Endothelial cell of umbilical vein (primary cell): Measurements from ENCODE around the gene PLEKHB2. TPM values are rescaled to one million over a fixed set of nuclear protein-coding genes. Genes with fewer than 3 reads are reported as not detected.
"Not testable (repeated sequence)": the region's sequence is repeated elsewhere in the genome, so short reads cannot be mapped to it uniquely, and the experiment has no call there.

Source experiments
- BruUV-seq: library from RNA; stranded (reverse); fragments of 400-500 nt; replicated peaks from 2 replicates; lab custom pipeline; 2021; lab: Mats Ljungman, UMichigan
- CTCF ChIA-PET: fragments of 300-600, 350-600 bp; sonication (Branson Sonifier 250); formaldehyde crosslinking; loops from one replicate; lab custom pipeline; 2021; ENCODE audit warnings: antibody characterized with exemption, inconsistent platforms; lab: Charles Lee
- POLR2A ChIA-PET: fragments of 300-600, 350-600 bp; sonication (Branson Sonifier 250); formaldehyde crosslinking; loops from one replicate; lab custom pipeline; 2021; ENCODE audit warnings: antibody characterized with exemption, inconsistent platforms; lab: Charles Lee
- DNase-seq: peaks from one replicate; pipeline ENCODE4 v3.0.0-alpha.2; 2011; ENCODE audit warnings: low read depth, low spot score
- FAIRE-seq: peaks from 2 replicates; lab custom pipeline; 2011; peaks lifted over from hg19 to GRCh38; lab: Jason Lieb, UNC
- H2AFZ ChIP-seq: 2 replicates; pipeline ENCODE4 v1.6.0; 2012; ENCODE audit warnings: low read depth, low read length, control low read depth, inconsistent platforms
- H3K27ac ChIP-seq: 2 replicates; pipeline ENCODE4 v1.5.1; 2011; ENCODE audit warnings: low read depth, mild to moderate bottlenecking, control low read depth, low read length, moderate library complexity; ENCODE audit not compliant: insufficient read depth
- H3K27me3 ChIP-seq, 2 experiments: 2 replicates each; pipeline versions ENCODE4 v1.6.0 to v1.6.1; 2011; ENCODE audit warnings: low read length in 2 of 2, mixed read lengths in 1 of 2; ENCODE audit not compliant: control insufficient read depth in 2 of 2, insufficient read depth in 2 of 2
- H3K36me3 ChIP-seq, 2 experiments: 2 replicates in 1 of 2; 3 replicates in 1 of 2; pipeline ENCODE4 v1.5.1; 2011; ENCODE audit warnings: low read length in 2 of 2, mild to moderate bottlenecking in 1 of 2, moderate library complexity in 1 of 2; ENCODE audit not compliant: control insufficient read depth in 2 of 2, insufficient read depth in 2 of 2; ENCODE audit errors: extremely low read depth in 1 of 2
- H3K4me1 ChIP-seq: 3 replicates; pipeline ENCODE4 v1.5.1; 2011; ENCODE audit warnings: mild to moderate bottlenecking, low read length; ENCODE audit not compliant: control insufficient read depth, insufficient read depth; ENCODE audit errors: extremely low read depth
- H3K4me2 ChIP-seq: 2 replicates; pipeline ENCODE4 v1.6.1; 2011; ENCODE audit warnings: low read length, control low read depth, mixed read lengths; ENCODE audit not compliant: insufficient read depth
- H3K4me3 ChIP-seq, 3 experiments: fragments of 200-600 bp in 1 of 3; sonication (generic), shearing (Covaris generic) in 1 of 3; replicated peaks in 1 of 3; 2 replicates each; pipeline ENCODE4 v1.5.1; 2011 to 2016; ENCODE audit warnings: control low read depth in 3 of 3, low read length in 3 of 3, mild to moderate bottlenecking in 2 of 3, inconsistent platforms in 1 of 3, low read depth in 1 of 3, moderate library complexity in 1 of 3; ENCODE audit not compliant: insufficient read depth in 1 of 3
- H3K79me2 ChIP-seq: 2 replicates; pipeline ENCODE4 v1.6.0; 2012; ENCODE audit warnings: low read length, inconsistent platforms; ENCODE audit not compliant: control insufficient read depth, insufficient read depth
- H3K9ac ChIP-seq: replicated peaks from 2 replicates; pipeline ENCODE3; 2011; ENCODE audit warnings: low read length, control low read depth; ENCODE audit not compliant: insufficient read depth; ENCODE audit errors: extremely low read depth
- H3K9me1 ChIP-seq: replicated peaks from 3 replicates; pipeline ENCODE4 v1.6.0; 2011; ENCODE audit warnings: mild to moderate bottlenecking, low read length; ENCODE audit not compliant: control insufficient read depth, insufficient read depth; ENCODE audit errors: extremely low read depth
- H3K9me3 ChIP-seq: replicated peaks from 2 replicates; pipeline ENCODE4 v1.5.1; 2012; ENCODE audit warnings: low read length, inconsistent platforms; ENCODE audit not compliant: control insufficient read depth, insufficient read depth
- H4K20me1 ChIP-seq: replicated peaks from 2 replicates; pipeline ENCODE3; 2011; ENCODE audit warnings: mild to moderate bottlenecking, low read length; ENCODE audit not compliant: control insufficient read depth, insufficient read depth; ENCODE audit errors: extremely low read depth
- CTCF ChIP-seq, 2 donors: IDR thresholded peaks; 1 replicate in 1 of 2; 2 replicates in 1 of 2; pipeline ENCODE4 v1.5.1; 2011; ENCODE audit warnings: low read length in 2 of 2, mild to moderate bottlenecking in 2 of 2, moderate library complexity in 2 of 2, control low read depth in 1 of 2, inconsistent platforms in 1 of 2, low read depth in 1 of 2; ENCODE audit not compliant: insufficient read depth in 1 of 2; ENCODE audit errors: extremely low read depth in 1 of 2
- EZH2 ChIP-seq: IDR thresholded peaks from 2 replicates; pipeline ENCODE4 v1.6.1; 2012; ENCODE audit warnings: borderline replicate concordance, low read depth, mild to moderate bottlenecking, moderate library complexity, low read length, inconsistent platforms; ENCODE audit not compliant: severe bottlenecking
- FOS ChIP-seq: IDR thresholded peaks from 2 replicates; pipeline ENCODE4 v1.6.1; 2011; ENCODE audit warnings: mild to moderate bottlenecking, low read length, moderate library complexity, borderline replicate concordance; ENCODE audit not compliant: insufficient read depth
- GATA2 ChIP-seq: IDR thresholded peaks from 2 replicates; pipeline ENCODE4 v1.7.0; 2011; ENCODE audit warnings: low read depth, mild to moderate bottlenecking, moderate library complexity, mixed read lengths, low read length; ENCODE audit not compliant: insufficient read length, insufficient read depth
- JUN ChIP-seq: IDR thresholded peaks from 2 replicates; pipeline ENCODE4 v1.6.1; 2011; ENCODE audit warnings: borderline replicate concordance, low read depth; ENCODE audit not compliant: insufficient read length, insufficient read depth
- MAX ChIP-seq: IDR thresholded peaks from 2 replicates; pipeline ENCODE4 v1.6.1; 2011; ENCODE audit not compliant: insufficient read depth, insufficient read length
- MYC ChIP-seq: IDR thresholded peaks from one replicate; pipeline ENCODE4 v1.6.1; 2011; ENCODE audit warnings: mild to moderate bottlenecking, low read depth, low read length
- POLR2A ChIP-seq: IDR thresholded peaks from 2 replicates; pipeline ENCODE4 v1.6.1; 2012; ENCODE audit warnings: low read depth, mild to moderate bottlenecking, control low read depth, low read length
- POLR2AphosphoS5 ChIP-seq: IDR thresholded peaks from 2 replicates; pipeline ENCODE4 v1.6.1; 2012; ENCODE audit warnings: low read depth, mild to moderate bottlenecking, control low read depth, low read length, moderate library complexity; ENCODE audit not compliant: insufficient read depth
- dilution Hi-C: fragments of 300-500 bp; cut with MboI; formaldehyde crosslinking; loops from one replicate; pipeline ENCODE4 v1.15.0; 2019; ENCODE audit warnings: low sequenced_read_pairs; ENCODE audit not compliant: extremely low pct_ligation_motif_present
- intact Hi-C: fragments of 100-400 bp; cut with micrococcal nuclease; formaldehyde crosslinking; loops from one replicate; pipeline ENCODE4 v1.10.0; 2022
- polyA plus RNA-seq, 4 experiments: library from polyadenylated mRNA; depleted of rRNA in 3 of 4; stranded (reverse) in 3 of 4; unstranded in 1 of 4; fragments of >200 nt; gene quantifications; 2 replicates each; pipeline versions ENCODE4 v1.2.1 to v1.2.3, GENCODE V29; 2011 to 2012; ENCODE audit warnings: missing spikeins in 1 of 4
- total RNA-seq: library from RNA; stranded (reverse); gene quantifications from 2 replicates; pipeline ENCODE4 v1.2.3, GENCODE V29; 2021

Gene PLEKHB2
- total and polyA plus RNA-seq, 2 donors (not counting 3 experiments of a cell fraction or from before 2014, with no cell fraction given) = 56.5 to 56.8 TPM

- DNase-seq = no peak
- BruUV-seq = no TSS peak
- Histone ChIP-seq H3K4me3 (no peak overlapping the region), H4K20me1 (peaks cover 5% of the 10 kb centered on the region), H3K9me1 (no peaks in the 10 kb centered on the region), H3K27ac (no peak overlapping the region), H2AFZ (no peak overlapping the region), H3K27me3 (no peaks in the 10 kb centered on the region), H3K4me1 (no peaks in the 10 kb centered on the region), H3K36me3 (peaks cover 8 to 14% of the 10 kb centered on the region in 2 experiments), H3K4me2 (no peak overlapping the region), H3K9me3 (no peaks in the 10 kb centered on the region), H3K79me2 (peaks cover 78% of the 10 kb centered on the region), H3K9ac (no peak overlapping the region)
- ChIA-PET POLR2A (no interaction called here), CTCF (interaction anchor here (0.7 kb wide), 1 partner anchor 86 kb away, joined by 3 read pairs; no protein-coding TSS in a partner anchor)
- no peak for FAIRE-seq
- intact Hi-C loops = no loop called here
- dilution Hi-C loops = no loop called here
- TF ChIP-seq FOS (no peak), POLR2A (no peak), POLR2AphosphoS5 (no peak), MYC (no peak), GATA2 (no peak), JUN (no peak), MAX (no peak), CTCF (IDR thresholded peaks at IDR 0.05; ENCODE audit: extremely low read depth in 1 of 2, insufficient read depth in 1 of 2, low read depth in 1 of 2, low read length in 2 of 2) (no peak), EZH2 (no peak)
Observed at GRCh38 chr2:131067465-131068125, 37.5 kb upstream of the PLEKHB2 start.

- not testable (repeated sequence) for H3K9ac ChIP-seq
Observed at GRCh38 chr2:131068172-131068571, 37.0 kb upstream of the PLEKHB2 start.

More at GRCh38 chr2:131068172-131068571, 37.0 kb upstream of the PLEKHB2 start:
- H3K27ac ChIP-seq, dilution Hi-C loops, FAIRE-seq, H3K9me1 ChIP-seq, POLR2A ChIA-PET, intact Hi-C loops, DNase-seq, H3K4me3 ChIP-seq, H3K9me3 ChIP-seq, H3K4me2 ChIP-seq, H4K20me1 ChIP-seq, H3K27me3 ChIP-seq, H2AFZ ChIP-seq, BruUV-seq, H3K4me1 ChIP-seq: not testable (repeated sequence)
- CTCF ChIA-PET = interaction anchor here (0.7 to 0.8 kb wide), 2 partner anchors 85 to 424 kb away, joined by 3 read pairs; partner anchors contain the start of gene MZT2A
- Histone ChIP-seq H3K79me2 (peaks cover 79% of the 10 kb centered on the region), H3K36me3 (peaks cover 8 to 14% of the 10 kb centered on the region in 2 experiments)
